Measurements from ENCODE around the gene MTFR1L.
A peak's percentile ranks its signal among the peaks of the same experiment; 100 is the strongest.
"Not testable (repeated sequence)": the region's sequence is repeated elsewhere in the genome, so short reads cannot be mapped to it uniquely, and the experiment has no call there.

Gene MTFR1L

GRCh38 chr1:25832336-25833037, 12.7 kb downstream of the MTFR1L start:
- Histone ChIP-seq H3K27ac (ENCODE audit: low read depth, low read length) (no peak overlapping the region), H3K36me3 (ENCODE audit: control insufficient read depth, insufficient read depth, low read length) (peaks cover 94% of the 10 kb centered on the region)

GRCh38 chr1:25833158-25833557, 13.4 kb downstream of the MTFR1L start:
- no peaks in the 10 kb centered on the region for H3K9me3 ChIP-seq (ENCODE audit: control insufficient read depth, insufficient read depth, low read length)
- peaks cover 88% of the 10 kb centered on the region for H3K36me3 ChIP-seq (ENCODE audit: control insufficient read depth, insufficient read depth, low read length)
- H3K27me3 ChIP-seq (ENCODE audit: control insufficient read depth, insufficient read depth, low read length) = no peaks in the 10 kb centered on the region
- H3K9ac ChIP-seq (ENCODE audit: low read depth, low read length) = no peak overlapping the region
- H3K4me3 ChIP-seq (ENCODE audit: low read depth, low read length) = no peak overlapping the region
- H3K27ac ChIP-seq (ENCODE audit: low read depth, low read length) = no peak overlapping the region
- no peaks in the 10 kb centered on the region for H3K4me1 ChIP-seq (ENCODE audit: control insufficient read depth, insufficient read depth, low read length)

More at GRCh38 chr1:25832336-25833037, 12.7 kb downstream of the MTFR1L start:
- Histone ChIP-seq H3K4me1 (ENCODE audit: control insufficient read depth, insufficient read depth, low read length) (no peaks in the 10 kb centered on the region), H3K4me3 (ENCODE audit: low read depth, low read length) (no peak overlapping the region), H3K9ac (ENCODE audit: low read depth, low read length) (no peak overlapping the region), H3K27me3 (ENCODE audit: control insufficient read depth, insufficient read depth, low read length) (no peaks in the 10 kb centered on the region), H3K9me3 (ENCODE audit: control insufficient read depth, insufficient read depth, low read length) (no peaks in the 10 kb centered on the region)

DNA sequence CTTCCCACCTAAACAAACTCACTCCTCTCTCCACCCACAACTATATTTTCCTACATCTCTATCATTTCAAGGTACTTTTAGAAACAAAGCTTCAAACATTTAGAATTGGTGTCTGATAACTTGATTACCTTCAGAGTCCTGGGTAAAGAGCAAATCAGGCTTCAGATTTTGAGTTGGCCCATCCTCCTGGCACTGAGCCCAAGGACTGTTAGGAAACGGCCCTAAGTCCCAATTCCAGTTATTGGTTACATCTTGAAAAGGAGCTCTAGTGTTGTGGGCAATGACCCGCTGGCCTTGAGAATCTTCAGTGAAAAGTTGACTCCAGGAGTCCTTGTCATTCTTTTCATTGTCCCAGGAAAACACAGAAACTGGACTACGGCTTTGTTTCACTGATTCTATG, 15.1 kb downstream of the MTFR1L start:
- Histone ChIP-seq H3K27ac (ENCODE audit: low read depth, low read length) (no peak overlapping the region), H3K4me1 (ENCODE audit: control insufficient read depth, insufficient read depth, low read length) (no peaks in the 10 kb centered on the region), H3K4me3 (ENCODE audit: low read depth, low read length) (no peak overlapping the region), H3K9ac (ENCODE audit: low read depth, low read length) (no peak overlapping the region), H3K9me3 (ENCODE audit: control insufficient read depth, insufficient read depth, low read length) (no peaks in the 10 kb centered on the region), H3K36me3 (ENCODE audit: control insufficient read depth, insufficient read depth, low read length) (peaks cover 71% of the 10 kb centered on the region), H3K27me3 (ENCODE audit: control insufficient read depth, insufficient read depth, low read length) (no peaks in the 10 kb centered on the region)

GRCh38 chr1:25836695-25837094, 16.9 kb downstream of the MTFR1L start:
- no peaks in the 10 kb centered on the region for H3K4me1 ChIP-seq (ENCODE audit: control insufficient read depth, insufficient read depth, low read length)
- peaks cover 53% of the 10 kb centered on the region for H3K36me3 ChIP-seq (ENCODE audit: control insufficient read depth, insufficient read depth, low read length)
- H3K9me3 ChIP-seq (ENCODE audit: control insufficient read depth, insufficient read depth, low read length) = no peaks in the 10 kb centered on the region
- no peak overlapping the region for H3K4me3 ChIP-seq (ENCODE audit: low read depth, low read length)
- no peak overlapping the region for H3K9ac ChIP-seq (ENCODE audit: low read depth, low read length)
- no peaks in the 10 kb centered on the region for H3K27me3 ChIP-seq (ENCODE audit: control insufficient read depth, insufficient read depth, low read length)
- no peak overlapping the region for H3K27ac ChIP-seq (ENCODE audit: low read depth, low read length)

DNA sequence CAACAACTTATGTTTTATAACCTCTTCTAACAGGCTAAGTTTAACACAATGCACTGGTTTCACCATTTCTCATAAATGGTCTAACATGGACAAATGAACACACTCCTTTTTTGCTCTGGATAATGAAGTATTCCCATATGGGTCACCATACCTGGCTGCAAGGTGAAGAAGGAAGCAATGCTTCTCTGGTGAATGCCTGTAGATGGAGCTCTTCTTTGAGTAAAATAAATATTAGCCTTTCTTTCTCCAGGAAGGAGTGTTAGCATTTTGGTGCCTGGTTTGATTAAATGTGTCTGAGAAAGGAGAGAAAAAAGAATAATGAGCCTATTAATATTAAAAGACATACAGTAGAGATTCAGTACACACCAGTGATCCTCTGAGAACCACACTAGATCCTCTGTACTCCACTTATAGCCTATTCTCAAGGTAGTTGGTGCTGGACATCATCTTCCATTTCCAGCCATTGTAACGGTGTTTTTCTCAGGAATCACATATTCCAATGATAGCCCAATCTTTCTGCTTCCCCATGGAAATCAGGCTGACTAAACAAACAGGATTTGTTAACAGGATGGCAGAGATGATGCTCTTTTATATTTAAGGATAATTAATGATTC, 17.6 kb downstream of the MTFR1L start:
- Histone ChIP-seq H3K27ac (ENCODE audit: low read depth, low read length) (no peak overlapping the region), H3K9me3 (ENCODE audit: control insufficient read depth, insufficient read depth, low read length) (no peaks in the 10 kb centered on the region), H3K4me3 (ENCODE audit: low read depth, low read length) (no peak overlapping the region), H3K4me1 (ENCODE audit: control insufficient read depth, insufficient read depth, low read length) (no peaks in the 10 kb centered on the region), H3K36me3 (ENCODE audit: control insufficient read depth, insufficient read depth, low read length) (peaks cover 46% of the 10 kb centered on the region), H3K27me3 (ENCODE audit: control insufficient read depth, insufficient read depth, low read length) (no peaks in the 10 kb centered on the region), H3K9ac (ENCODE audit: low read depth, low read length) (no peak overlapping the region)

GRCh38 chr1:25839808-25840207, 20.1 kb downstream of the MTFR1L start:
- H3K9me3 ChIP-seq (ENCODE audit: control insufficient read depth, insufficient read depth, low read length); H3K4me1 ChIP-seq (ENCODE audit: control insufficient read depth, insufficient read depth, low read length); H3K27ac ChIP-seq (ENCODE audit: low read depth, low read length); H3K9ac ChIP-seq (ENCODE audit: low read depth, low read length); H3K27me3 ChIP-seq (ENCODE audit: control insufficient read depth, insufficient read depth, low read length); H3K4me3 ChIP-seq (ENCODE audit: low read depth, low read length): not testable (repeated sequence)
- H3K36me3 ChIP-seq (ENCODE audit: control insufficient read depth, insufficient read depth, low read length) = peaks cover 24% of the 10 kb centered on the region

DNA sequence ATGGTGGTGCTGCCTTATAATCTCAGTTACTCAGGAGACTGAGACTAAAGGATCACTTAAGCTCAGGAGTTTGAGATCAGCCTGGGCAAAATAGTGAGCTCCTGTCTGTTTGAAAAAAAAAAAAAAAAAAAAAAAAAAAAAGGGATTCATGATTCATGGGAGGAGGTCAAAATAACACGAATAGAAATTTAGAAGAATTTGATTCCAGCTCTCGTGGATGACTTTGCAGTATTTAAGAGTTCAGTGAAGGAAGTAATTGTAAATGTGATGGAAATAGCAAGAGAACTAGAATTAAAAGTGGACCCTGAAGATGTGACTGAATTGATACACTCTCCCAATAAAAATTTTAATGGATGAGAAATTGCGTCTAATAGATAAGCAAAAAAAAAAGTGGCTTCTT, 23.7 kb downstream of the MTFR1L start:
- no peak overlapping the region for H3K27ac ChIP-seq (ENCODE audit: low read depth, low read length)
- no peaks in the 10 kb centered on the region for H3K9me3 ChIP-seq (ENCODE audit: control insufficient read depth, insufficient read depth, low read length)
- no peaks in the 10 kb centered on the region for H3K36me3 ChIP-seq (ENCODE audit: control insufficient read depth, insufficient read depth, low read length)
- no peaks in the 10 kb centered on the region for H3K4me1 ChIP-seq (ENCODE audit: control insufficient read depth, insufficient read depth, low read length)
- H3K27me3 ChIP-seq (ENCODE audit: control insufficient read depth, insufficient read depth, low read length) = no peaks in the 10 kb centered on the region
- no peak overlapping the region for H3K4me3 ChIP-seq (ENCODE audit: low read depth, low read length)
- no peak overlapping the region for H3K9ac ChIP-seq (ENCODE audit: low read depth, low read length)

GRCh38 chr1:25844536-25845337, 25.0 kb downstream of the MTFR1L start:
- Histone ChIP-seq H3K27me3 (ENCODE audit: control insufficient read depth, insufficient read depth, low read length) (no peaks in the 10 kb centered on the region), H3K9me3 (ENCODE audit: control insufficient read depth, insufficient read depth, low read length) (no peaks in the 10 kb centered on the region), H3K4me3 (ENCODE audit: low read depth, low read length) (no peak overlapping the region), H3K36me3 (ENCODE audit: control insufficient read depth, insufficient read depth, low read length) (no peaks in the 10 kb centered on the region), H3K27ac (ENCODE audit: low read depth, low read length) (no peak overlapping the region), H3K4me1 (ENCODE audit: control insufficient read depth, insufficient read depth, low read length) (peaks cover 3% of the 10 kb centered on the region; the same call in 1 of the 2 replicates), H3K9ac (ENCODE audit: low read depth, low read length) (no peak overlapping the region)

- no peak overlapping the region for H3K27ac ChIP-seq (ENCODE audit: low read depth, low read length)
- H3K9ac ChIP-seq (ENCODE audit: low read depth, low read length) = no peak overlapping the region
- peaks cover 3% of the 10 kb centered on the region; the same call in 1 of the 2 replicates for H3K4me1 ChIP-seq (ENCODE audit: control insufficient read depth, insufficient read depth, low read length)
- 0 out of 2 replicates have a peak, but pooled peaks cover 3% of the 10 kb centered on the region for H3K36me3 ChIP-seq (ENCODE audit: control insufficient read depth, insufficient read depth, low read length)
- no peaks in the 10 kb centered on the region for H3K9me3 ChIP-seq (ENCODE audit: control insufficient read depth, insufficient read depth, low read length)
- H3K27me3 ChIP-seq (ENCODE audit: control insufficient read depth, insufficient read depth, low read length) = no peaks in the 10 kb centered on the region
- H3K4me3 ChIP-seq (ENCODE audit: low read depth, low read length) = no peak overlapping the region
These were observed 25.9 kb downstream of the MTFR1L start for GRCh38 chr1:25845664-25846063.

DNA sequence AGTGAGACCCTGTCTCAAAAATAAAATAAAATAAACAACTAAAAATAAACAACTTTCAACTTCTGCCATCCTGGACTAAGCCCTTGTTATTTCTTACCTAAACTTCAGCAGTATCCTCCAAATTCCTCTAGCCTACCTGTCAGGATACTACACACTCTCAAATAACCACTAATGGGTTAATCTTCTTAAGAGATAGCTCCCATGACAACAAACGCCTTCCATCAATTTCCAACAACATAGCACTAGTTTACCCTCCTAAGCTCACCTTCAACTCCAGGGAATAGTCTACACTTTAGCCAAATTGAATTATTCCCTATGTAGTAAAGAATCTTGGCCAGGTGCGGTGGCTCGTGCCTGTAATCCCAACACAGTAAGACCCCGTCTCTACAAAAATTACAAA, 28.2 kb downstream of the MTFR1L start:
- Histone ChIP-seq H3K36me3 (ENCODE audit: control insufficient read depth, insufficient read depth, low read length) (0 out of 2 replicates have a peak, but pooled peaks cover 3% of the 10 kb centered on the region), H3K27me3 (ENCODE audit: control insufficient read depth, insufficient read depth, low read length) (no peaks in the 10 kb centered on the region), H3K4me3 (ENCODE audit: low read depth, low read length) (no peak overlapping the region), H3K9ac (ENCODE audit: low read depth, low read length) (no peak overlapping the region), H3K4me1 (ENCODE audit: control insufficient read depth, insufficient read depth, low read length) (peaks cover 3% of the 10 kb centered on the region; the same call in 1 of the 2 replicates), H3K9me3 (ENCODE audit: control insufficient read depth, insufficient read depth, low read length) (no peaks in the 10 kb centered on the region), H3K27ac (ENCODE audit: low read depth, low read length) (no peak overlapping the region)

DNA sequence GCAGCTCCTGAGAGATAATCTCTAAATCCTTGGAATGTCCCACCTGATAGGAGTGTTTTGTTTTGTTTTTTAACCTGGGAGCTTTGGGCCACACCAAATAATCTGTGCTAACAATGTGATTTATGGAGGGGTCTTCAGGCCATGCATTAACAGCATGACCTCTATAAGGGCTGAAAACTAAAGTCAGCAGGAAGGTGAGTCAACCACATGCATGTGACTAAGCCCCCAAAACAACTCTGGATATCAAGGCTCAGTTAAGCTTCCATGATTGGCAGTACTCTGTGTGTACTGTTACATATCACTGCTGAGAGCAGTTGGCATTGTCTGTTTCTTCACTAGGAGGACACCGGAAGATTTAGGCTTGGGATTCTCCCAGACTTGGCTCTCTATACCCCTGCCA, 28.8 kb downstream of the MTFR1L start:
- Histone ChIP-seq H3K4me1 (ENCODE audit: control insufficient read depth, insufficient read depth, low read length) (peaks cover 3% of the 10 kb centered on the region; the same call in 1 of the 2 replicates), H3K9me3 (ENCODE audit: control insufficient read depth, insufficient read depth, low read length) (no peaks in the 10 kb centered on the region), H3K9ac (ENCODE audit: low read depth, low read length) (no peak overlapping the region), H3K36me3 (ENCODE audit: control insufficient read depth, insufficient read depth, low read length) (0 out of 2 replicates have a peak, but pooled peaks cover 3% of the 10 kb centered on the region), H3K27me3 (ENCODE audit: control insufficient read depth, insufficient read depth, low read length) (no peaks in the 10 kb centered on the region), H3K27ac (ENCODE audit: low read depth, low read length) (peak overlapping the region; percentile 67), H3K4me3 (ENCODE audit: low read depth, low read length) (no peak overlapping the region)
